HCT116 (cell line): ENCODE results near the gene ACSS1. TPM values are rescaled to one million over a fixed set of nuclear protein-coding genes. Genes with fewer than 3 reads are reported as not detected.

Experiments used
- ATAC-seq: fragments of 200-7000 bp; cut with Tn5 transposase; 2 replicates; pipeline ENCODE4 v1.9.1; 2020; ENCODE audit warnings: mild to moderate bottlenecking, moderate library complexity
- BruUV-seq: library from RNA; stranded (reverse); fragments of 400-500 nt; replicated peaks from 2 replicates; lab custom pipeline; 2021; lab: Mats Ljungman, UMichigan
- CTCF ChIA-PET: fragments of 300-600 bp; sonication (Branson Sonifier 250); formaldehyde crosslinking; loops from one replicate; lab custom pipeline; 2021; ENCODE audit warnings: antibody characterized with exemption; lab: Charles Lee
- POLR2A ChIA-PET: fragments of 300-600, 350-600 bp; sonication (Branson Sonifier 250); formaldehyde crosslinking; loops from one replicate; lab custom pipeline; 2021; ENCODE audit warnings: antibody characterized with exemption; lab: Charles Lee
- RAD21 ChIA-PET, 2 experiments: fragments of 300-600 bp; sonication (Branson Sonifier 250); formaldehyde crosslinking; loops; one replicate each; lab custom pipeline; 2023; ENCODE audit warnings: low total read pairs in 2 of 2; ENCODE audit not compliant: uncharacterized antibody in 2 of 2, unreplicated experiment in 2 of 2, low non-redundant PET in 1 of 2; lab: Charles Lee
- DNase-seq: peaks from one replicate; pipeline ENCODE4 v3.0.0-alpha.2; 2010; ENCODE audit warnings: low read depth, low spot score
- H2AFZ ChIP-seq: fragments of 200-600 bp; shearing (Covaris generic), sonication (generic); 2 replicates; pipeline ENCODE4 v1.6.1; 2017; ENCODE audit warnings: low read depth, mixed run types, mixed read lengths, antibody characterized with exemption, low read length; ENCODE audit not compliant: poor library complexity, severe bottlenecking
- H3K27ac ChIP-seq: 2 replicates; pipeline ENCODE4 v1.5.1; 2012; ENCODE audit warnings: low read depth, low read length
- H3K27me3 ChIP-seq: fragments of 200-600 bp; sonication (generic); 2 replicates; pipeline ENCODE4 v1.6.1; 2016; ENCODE audit warnings: mixed run types, low read length, mixed read lengths; ENCODE audit not compliant: insufficient read depth
- H3K36me3 ChIP-seq, 2 experiments: fragments of 200-500 bp in 1 of 2; fragments of 200-600 bp in 1 of 2; sonication (Bioruptor generic) in 1 of 2; sonication (generic) in 1 of 2; 2 replicates each; pipeline versions ENCODE4 v1.5.1 to v1.6.1; 2014 to 2016; ENCODE audit warnings: low read length in 2 of 2, inconsistent platforms in 1 of 2, mixed read lengths in 1 of 2, mixed run types in 1 of 2; ENCODE audit not compliant: insufficient read depth in 2 of 2, control insufficient read depth in 1 of 2
- H3K4me1 ChIP-seq, 2 experiments: fragments of 200-600 bp in 1 of 2; sonication (generic) in 1 of 2; 2 replicates each; pipeline versions ENCODE4 v1.5.1 to v1.6.1; 2012 to 2017; ENCODE audit warnings: low read length in 2 of 2, inconsistent platforms in 1 of 2, mild to moderate bottlenecking in 1 of 2, mixed read lengths in 1 of 2, mixed run types in 1 of 2, moderate library complexity in 1 of 2; ENCODE audit not compliant: insufficient read depth in 2 of 2, control insufficient read depth in 1 of 2
- H3K4me2 ChIP-seq: fragments of 200-600 bp; sonication (generic); 2 replicates; pipeline ENCODE4 v1.6.1; 2017; ENCODE audit warnings: mixed run types, low read length, mixed read lengths
- H3K4me3 ChIP-seq, 2 experiments: fragments of 200-600 bp in 1 of 2; sonication (generic) in 1 of 2; replicated peaks in 1 of 2; 2 replicates each; pipeline ENCODE4 v1.5.1; 2011 to 2016; ENCODE audit warnings: low read length in 2 of 2, control low read depth in 1 of 2, low read depth in 1 of 2, mild to moderate bottlenecking in 1 of 2, mixed read lengths in 1 of 2, mixed run types in 1 of 2
- H3K79me2 ChIP-seq: fragments of 200-600 bp; sonication (generic); 2 replicates; pipeline ENCODE4 v1.6.1; 2017; ENCODE audit warnings: mild to moderate bottlenecking, mixed run types, low read length, moderate library complexity, mixed read lengths; ENCODE audit not compliant: insufficient read depth
- H3K9ac ChIP-seq: fragments of 200-600 bp; sonication (generic); 2 replicates; pipeline ENCODE4 v1.6.1; 2016; ENCODE audit warnings: low read length, mixed read lengths
- H3K9me2 ChIP-seq: fragments of 200-600 bp; sonication (generic), shearing (Covaris generic); 2 replicates; pipeline ENCODE4 v1.6.1; 2017; ENCODE audit warnings: mixed run types, mild to moderate bottlenecking, moderate library complexity; ENCODE audit not compliant: insufficient read depth
- H3K9me3 ChIP-seq, 2 experiments: fragments of 200-500 bp in 1 of 2; fragments of 200-600 bp in 1 of 2; sonication (Bioruptor generic) in 1 of 2; sonication (generic) in 1 of 2; 2 replicates each; pipeline ENCODE4 v1.6.1; 2014 to 2017; ENCODE audit warnings: low read length in 2 of 2, mixed read lengths in 2 of 2, inconsistent platforms in 1 of 2, low read depth in 1 of 2, mild to moderate bottlenecking in 1 of 2, mixed run types in 1 of 2, moderate library complexity in 1 of 2; ENCODE audit not compliant: control insufficient read depth in 1 of 2, insufficient read depth in 1 of 2
- H4K20me1 ChIP-seq: fragments of 200-600 bp; sonication (generic), shearing (Covaris generic); 2 replicates; pipeline ENCODE4 v1.6.1; 2017; ENCODE audit warnings: mixed run types, mild to moderate bottlenecking, moderate library complexity; ENCODE audit not compliant: insufficient read depth
- ATF3 ChIP-seq: IDR thresholded peaks from 2 replicates; pipeline ENCODE4 v1.6.1; 2012
- CBX3 ChIP-seq: IDR thresholded peaks from 2 replicates; pipeline ENCODE4 v1.6.1; 2012; ENCODE audit warnings: low read depth
- CEBPB ChIP-seq: IDR thresholded peaks from 2 replicates; pipeline ENCODE4 v1.6.1; 2012; ENCODE audit warnings: low read depth
- ELF1 ChIP-seq: IDR thresholded peaks from 2 replicates; pipeline ENCODE4 v1.6.1; 2012; ENCODE audit warnings: low read depth, borderline replicate concordance
- EZH2phosphoT487 ChIP-seq: fragments of 200-600 bp; IDR thresholded peaks from 2 replicates; pipeline ENCODE4 v1.6.1; 2018; ENCODE audit warnings: antibody characterized with exemption, borderline replicate concordance
- JUND ChIP-seq: IDR thresholded peaks from 2 replicates; pipeline ENCODE4 v1.6.1; 2012
- MAX ChIP-seq: IDR thresholded peaks from 2 replicates; pipeline ENCODE4 v1.6.1; 2012
- POLR2A ChIP-seq: IDR thresholded peaks from 2 replicates; pipeline ENCODE4 v1.7.0; 2011; ENCODE audit warnings: borderline replicate concordance; ENCODE audit not compliant: insufficient read depth, insufficient read length; ENCODE audit errors: extremely low read depth
- POLR2AphosphoS5 ChIP-seq: IDR thresholded peaks from 2 replicates; pipeline ENCODE4 v1.6.1; 2011; ENCODE audit warnings: mild to moderate bottlenecking, low read depth, low read length, moderate library complexity
- REST ChIP-seq: IDR thresholded peaks from 2 replicates; pipeline ENCODE4 v1.6.1; 2012; ENCODE audit warnings: low read depth
- SIN3A ChIP-seq: IDR thresholded peaks from 2 replicates; pipeline ENCODE4 v1.6.1; 2012; ENCODE audit warnings: low read depth
- SP1 ChIP-seq: IDR thresholded peaks from 2 replicates; pipeline ENCODE4 v1.6.1; 2012; ENCODE audit warnings: low read depth
- SRF ChIP-seq: IDR thresholded peaks from 2 replicates; pipeline ENCODE4 v1.6.1; 2012; ENCODE audit warnings: low read depth
- TCF7L2 ChIP-seq: IDR thresholded peaks from 2 replicates; pipeline ENCODE4 v1.7.0; 2011; ENCODE audit warnings: borderline replicate concordance, inconsistent platforms; ENCODE audit not compliant: insufficient read depth, insufficient read length; ENCODE audit errors: extremely low read depth
- YY1 ChIP-seq: IDR thresholded peaks from 2 replicates; pipeline ENCODE4 v1.6.1; 2011; ENCODE audit warnings: low read length, low read depth, moderate library complexity, mild to moderate bottlenecking; ENCODE audit not compliant: insufficient replicate concordance; ENCODE audit errors: extremely low read depth
- intact Hi-C: fragments of 100-400 bp; cut with micrococcal nuclease; formaldehyde crosslinking; loops from 2 replicates; pipeline ENCODE4 v1.10.0; 2022
- total RNA-seq: library from RNA; stranded (reverse); gene quantifications from one replicate; pipeline ENCODE4 v1.2.1, GENCODE V29; 2021; ENCODE audit not compliant: unreplicated experiment
- TF ChIP-seq, protein P1 (sequence below): IDR thresholded peaks from 2 replicates; pipeline ENCODE4 v1.6.1; 2011; ENCODE audit warnings: mild to moderate bottlenecking, low read length, moderate library complexity; ENCODE audit not compliant: insufficient replicate concordance; ENCODE audit errors: extremely low read depth

ACSS1 gene
- total RNA-seq, 1 experiment from 2014 or later, result 0.27 TPM

GRCh38 chr20:24965065-24965919 is 92.6 kb downstream of the ACSS1 start (continued):
- TF ChIP-seq MAX, result no peak
- no peak for TF ChIP-seq SP1
- no peak for TF ChIP-seq CEBPB
- TF ChIP-seq POLR2AphosphoS5, result no peak
- no peak for TF ChIP-seq ATF3
- no peak for TF ChIP-seq POLR2A
- no peak for TF ChIP-seq YY1
- TF ChIP-seq TCF7L2, result no peak
- TF ChIP-seq, all 23 proteins: peak for 0

DNA sequence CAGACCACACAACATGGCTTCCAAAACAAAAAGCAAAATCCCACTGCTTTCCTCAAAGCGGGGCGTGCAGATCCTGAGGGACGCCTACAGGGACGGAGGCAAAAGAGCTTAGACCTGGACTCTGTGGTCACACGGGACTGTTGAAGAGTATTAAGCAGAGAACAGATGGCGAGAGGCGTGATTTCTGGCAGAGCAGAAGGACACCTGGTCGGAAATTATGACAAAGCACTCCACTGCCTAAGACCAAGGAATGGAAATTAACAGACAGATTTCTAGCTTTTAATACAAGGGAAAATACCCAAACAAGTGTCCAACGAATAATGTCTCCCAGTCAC is 93.5 kb downstream of the ACSS1 start:
- DNase-seq, result no peak
- Histone ChIP-seq H3K36me3 (peaks cover 18 to 31% of the 10 kb centered on the region in 2 experiments; a peak in 3 of 4 replicates), H3K9ac (no peak overlapping the region), H3K4me3 (no peak overlapping the region), H3K4me1 (no peaks in the 10 kb centered on the region), H3K9me2 (no peaks in the 10 kb centered on the region), H3K27ac (no peak overlapping the region), H3K27me3 (no peaks in the 10 kb centered on the region), H2AFZ (no peak overlapping the region), H3K4me2 (no peak overlapping the region), H4K20me1 (no peaks in the 10 kb centered on the region), H3K9me3 (no peaks in the 10 kb centered on the region), H3K79me2 (no peaks in the 10 kb centered on the region)
- intact Hi-C loops, result no loop called here
- ChIA-PET CTCF (no interaction called here), RAD21 (no interaction called here), POLR2A (no interaction called here)
- ATAC-seq, result no peak
- no TSS peak for BruUV-seq
- no peak for TF ChIP-seq SRF
- no peak for TF ChIP-seq ATF3
- no peak for TF ChIP-seq JUND
- no peak for TF ChIP-seq POLR2AphosphoS5
- TF ChIP-seq, protein P1, sequence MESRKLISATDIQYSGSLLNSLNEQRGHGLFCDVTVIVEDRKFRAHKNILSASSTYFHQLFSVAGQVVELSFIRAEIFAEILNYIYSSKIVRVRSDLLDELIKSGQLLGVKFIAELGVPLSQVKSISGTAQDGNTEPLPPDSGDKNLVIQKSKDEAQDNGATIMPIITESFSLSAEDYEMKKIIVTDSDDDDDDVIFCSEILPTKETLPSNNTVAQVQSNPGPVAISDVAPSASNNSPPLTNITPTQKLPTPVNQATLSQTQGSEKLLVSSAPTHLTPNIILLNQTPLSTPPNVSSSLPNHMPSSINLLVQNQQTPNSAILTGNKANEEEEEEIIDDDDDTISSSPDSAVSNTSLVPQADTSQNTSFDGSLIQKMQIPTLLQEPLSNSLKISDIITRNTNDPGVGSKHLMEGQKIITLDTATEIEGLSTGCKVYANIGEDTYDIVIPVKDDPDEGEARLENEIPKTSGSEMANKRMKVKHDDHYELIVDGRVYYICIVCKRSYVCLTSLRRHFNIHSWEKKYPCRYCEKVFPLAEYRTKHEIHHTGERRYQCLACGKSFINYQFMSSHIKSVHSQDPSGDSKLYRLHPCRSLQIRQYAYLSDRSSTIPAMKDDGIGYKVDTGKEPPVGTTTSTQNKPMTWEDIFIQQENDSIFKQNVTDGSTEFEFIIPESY, result no peak
- no peak for TF ChIP-seq MAX
- no peak for TF ChIP-seq CBX3
- no peak for TF ChIP-seq REST
- TF ChIP-seq EZH2phosphoT487, result no peak
- no peak for TF ChIP-seq YY1
- no peak for TF ChIP-seq SP1
- no peak for TF ChIP-seq SIN3A
- no peak for TF ChIP-seq ELF1
- no peak for TF ChIP-seq TCF7L2
- no peak for TF ChIP-seq CEBPB
